GM10266 (cell line): ENCODE measurements around the gene GPR152.
"Not testable (repeated sequence)": the region's sequence is repeated elsewhere in the genome, so short reads cannot be mapped to it uniquely, and the experiment has no call there.

Experiments used
- DNase-seq: peaks from one replicate; pipeline ENCODE4 v3.0.0; 2012; ENCODE audit errors: extremely low spot score
- CTCF ChIP-seq: IDR thresholded peaks from 2 replicates; pipeline ENCODE4 v1.5.1; 2012; ENCODE audit warnings: mild to moderate bottlenecking, low read depth; ENCODE audit not compliant: control insufficient read depth, insufficient read depth; ENCODE audit errors: missing control alignments

The GPR152 gene

GRCh38 chr11:67428052-67429001, 24.2 kb downstream of the GPR152 start, which contains the start of gene RPS6KB2:
Gene RPS6KB2 (plus strand): TSS chr11:67428494. CDS start chr11:67428546, 52 bp downstream.
- DNase-seq = peak; percentile 99
- no peak for TF ChIP-seq CTCF

GRCh38 chr11:67427364-67427859, 25.1 kb downstream of the GPR152 start:
- DNase-seq = not testable (repeated sequence)

- no peak for DNase-seq
- TF ChIP-seq CTCF = no peak
Observed at GRCh38 chr11:67423891-67424613, 28.5 kb downstream of the GPR152 start.

- TF ChIP-seq CTCF = no peak
Observed at GRCh38 chr11:67423466-67423865, 29.1 kb downstream of the GPR152 start.

GRCh38 chr11:67422891-67423290, 29.6 kb downstream of the GPR152 start:
- TF ChIP-seq CTCF = no peak
- DNase-seq = no peak

More at GRCh38 chr11:67423466-67423865, 29.1 kb downstream of the GPR152 start:
- no peak for DNase-seq

- no peak for TF ChIP-seq CTCF
- DNase-seq = no peak
Observed at GRCh38 chr11:67421430-67422031, 31.0 kb downstream of the GPR152 start.
